ENCODE measurements around the gene RAB17.

DNA sequence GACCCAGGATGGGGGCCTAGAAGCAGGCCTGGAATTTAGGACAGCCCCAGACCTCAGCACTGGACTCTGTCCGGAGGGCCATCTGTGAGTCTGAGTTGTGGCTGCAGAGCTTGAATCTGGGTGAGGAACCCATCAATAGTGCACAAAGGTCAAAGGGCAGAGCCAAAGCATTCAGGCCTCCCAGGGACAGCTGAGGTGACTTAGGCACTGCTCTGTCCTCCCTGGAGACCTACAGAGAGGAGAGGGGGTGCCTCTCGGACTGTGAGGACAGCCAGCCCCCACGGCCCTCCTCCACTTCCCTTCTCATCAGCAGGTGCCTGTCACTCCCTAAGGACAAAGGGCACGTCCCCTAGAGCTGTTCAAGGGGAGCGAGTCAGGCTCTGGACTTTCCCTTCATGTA lies 49.3 kb downstream of the RAB17 start:
- TF ChIP-seq, protein P1, sequence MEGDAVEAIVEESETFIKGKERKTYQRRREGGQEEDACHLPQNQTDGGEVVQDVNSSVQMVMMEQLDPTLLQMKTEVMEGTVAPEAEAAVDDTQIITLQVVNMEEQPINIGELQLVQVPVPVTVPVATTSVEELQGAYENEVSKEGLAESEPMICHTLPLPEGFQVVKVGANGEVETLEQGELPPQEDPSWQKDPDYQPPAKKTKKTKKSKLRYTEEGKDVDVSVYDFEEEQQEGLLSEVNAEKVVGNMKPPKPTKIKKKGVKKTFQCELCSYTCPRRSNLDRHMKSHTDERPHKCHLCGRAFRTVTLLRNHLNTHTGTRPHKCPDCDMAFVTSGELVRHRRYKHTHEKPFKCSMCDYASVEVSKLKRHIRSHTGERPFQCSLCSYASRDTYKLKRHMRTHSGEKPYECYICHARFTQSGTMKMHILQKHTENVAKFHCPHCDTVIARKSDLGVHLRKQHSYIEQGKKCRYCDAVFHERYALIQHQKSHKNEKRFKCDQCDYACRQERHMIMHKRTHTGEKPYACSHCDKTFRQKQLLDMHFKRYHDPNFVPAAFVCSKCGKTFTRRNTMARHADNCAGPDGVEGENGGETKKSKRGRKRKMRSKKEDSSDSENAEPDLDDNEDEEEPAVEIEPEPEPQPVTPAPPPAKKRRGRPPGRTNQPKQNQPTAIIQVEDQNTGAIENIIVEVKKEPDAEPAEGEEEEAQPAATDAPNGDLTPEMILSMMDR (IDR thresholded peaks at IDR 0.05; ENCODE audit: low read depth, low read length) = no peak
- TF ChIP-seq POLR2A (IDR thresholded peaks at IDR 0.05; ENCODE audit: extremely low read depth, insufficient read length) = no peak
- TF ChIP-seq, protein P2, sequence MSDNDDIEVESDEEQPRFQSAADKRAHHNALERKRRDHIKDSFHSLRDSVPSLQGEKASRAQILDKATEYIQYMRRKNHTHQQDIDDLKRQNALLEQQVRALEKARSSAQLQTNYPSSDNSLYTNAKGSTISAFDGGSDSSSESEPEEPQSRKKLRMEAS (IDR thresholded peaks at IDR 0.05; ENCODE audit: low read depth, low read length) = no peak
